HL-60 (cell line): ENCODE results near the gene GRAMD2B.
A peak's percentile ranks its signal among the peaks of the same experiment; 100 is the strongest.

Experiments used
- DNase-seq, 2 experiments: peaks; one replicate each; pipeline ENCODE4 v3.0.0-alpha.2; 2010 to 2020; ENCODE audit warnings: low read depth in 1 of 2, low spot score in 1 of 2
- H3K27ac ChIP-seq: fragments of 250-450 bp; sonication (Bioruptor Pico); replicated peaks from 2 replicates; pipeline ENCODE4 v1.5.1; 2020; ENCODE audit warnings: mild to moderate bottlenecking, moderate library complexity
- H3K27me3 ChIP-seq: fragments of 250-450 bp; sonication (Bioruptor Pico); 2 replicates; pipeline ENCODE4 v1.5.1; 2021; ENCODE audit warnings: mild to moderate bottlenecking, moderate library complexity; ENCODE audit not compliant: insufficient read depth, poor library complexity, severe bottlenecking
- H3K4me3 ChIP-seq: replicated peaks from 2 replicates; pipeline ENCODE4 v1.5.1; 2011; ENCODE audit warnings: mild to moderate bottlenecking, control low read depth, low read length; ENCODE audit not compliant: insufficient read depth
- GABPA ChIP-seq: IDR thresholded peaks from 2 replicates; pipeline ENCODE4 v1.6.1; 2012; ENCODE audit warnings: low read depth
- POLR2AphosphoS5 ChIP-seq: IDR thresholded peaks from 2 replicates; pipeline ENCODE4 v1.6.1; 2012; ENCODE audit warnings: low read depth
- REST ChIP-seq: IDR thresholded peaks from 2 replicates; pipeline ENCODE4 v1.6.1; 2012; ENCODE audit warnings: low read depth; ENCODE audit not compliant: insufficient replicate concordance
- SPI1 ChIP-seq: IDR thresholded peaks from 2 replicates; pipeline ENCODE4 v1.6.1; 2012; ENCODE audit warnings: low read depth, mild to moderate bottlenecking, borderline replicate concordance
- TF ChIP-seq, protein P1 (sequence below): IDR thresholded peaks from one replicate; pipeline ENCODE4 v1.5.1; 2011; ENCODE audit warnings: low read length, control low read depth, inconsistent platforms; ENCODE audit not compliant: insufficient read depth

The GRAMD2B gene

DNA sequence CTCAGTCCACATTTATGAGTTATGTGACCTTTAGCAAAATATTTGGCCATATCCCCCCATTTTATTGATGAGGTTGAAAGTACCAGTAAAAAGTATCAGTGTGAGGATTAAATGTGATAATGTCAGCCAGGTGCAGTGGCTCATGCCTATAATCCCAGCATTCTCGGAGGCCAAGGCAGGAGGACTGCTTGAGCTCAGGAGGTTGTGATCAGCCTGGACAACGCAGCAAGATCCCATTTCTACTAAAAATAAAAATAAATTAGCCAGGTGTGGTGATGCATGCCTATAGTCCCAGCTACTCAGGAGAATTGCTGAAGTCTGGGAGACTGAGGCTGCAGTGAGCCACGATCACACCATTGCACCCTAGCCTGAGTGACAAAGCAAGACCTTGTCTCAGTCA is 71.2 kb downstream of the GRAMD2B start:
- TF ChIP-seq POLR2AphosphoS5: no peak
- TF ChIP-seq GABPA: no peak
- TF ChIP-seq SPI1: no peak
- TF ChIP-seq, protein P1, sequence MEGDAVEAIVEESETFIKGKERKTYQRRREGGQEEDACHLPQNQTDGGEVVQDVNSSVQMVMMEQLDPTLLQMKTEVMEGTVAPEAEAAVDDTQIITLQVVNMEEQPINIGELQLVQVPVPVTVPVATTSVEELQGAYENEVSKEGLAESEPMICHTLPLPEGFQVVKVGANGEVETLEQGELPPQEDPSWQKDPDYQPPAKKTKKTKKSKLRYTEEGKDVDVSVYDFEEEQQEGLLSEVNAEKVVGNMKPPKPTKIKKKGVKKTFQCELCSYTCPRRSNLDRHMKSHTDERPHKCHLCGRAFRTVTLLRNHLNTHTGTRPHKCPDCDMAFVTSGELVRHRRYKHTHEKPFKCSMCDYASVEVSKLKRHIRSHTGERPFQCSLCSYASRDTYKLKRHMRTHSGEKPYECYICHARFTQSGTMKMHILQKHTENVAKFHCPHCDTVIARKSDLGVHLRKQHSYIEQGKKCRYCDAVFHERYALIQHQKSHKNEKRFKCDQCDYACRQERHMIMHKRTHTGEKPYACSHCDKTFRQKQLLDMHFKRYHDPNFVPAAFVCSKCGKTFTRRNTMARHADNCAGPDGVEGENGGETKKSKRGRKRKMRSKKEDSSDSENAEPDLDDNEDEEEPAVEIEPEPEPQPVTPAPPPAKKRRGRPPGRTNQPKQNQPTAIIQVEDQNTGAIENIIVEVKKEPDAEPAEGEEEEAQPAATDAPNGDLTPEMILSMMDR: no peak
- TF ChIP-seq REST: no peak

GRCh38 chr5:126497506-126497905 is 74.3 kb downstream of the GRAMD2B start:
- H3K27me3 ChIP-seq: no peaks in the 10 kb centered on the region
- H3K27ac ChIP-seq: no peak overlapping the region
- H3K4me3 ChIP-seq: no peak overlapping the region
- DNase-seq: no peak
- no peak for TF ChIP-seq GABPA

More for the DNA sequence above, 71.2 kb downstream of the GRAMD2B start:
- no peak overlapping the region for H3K27ac ChIP-seq
- no peaks in the 10 kb centered on the region for H3K27me3 ChIP-seq
- DNase-seq: no peak
- H3K4me3 ChIP-seq: no peak overlapping the region

- TF ChIP-seq POLR2AphosphoS5 (no peak), SPI1 (no peak), REST (no peak), GABPA (no peak)
- TF ChIP-seq, protein P1: no peak
- no peak overlapping the region for H3K4me3 ChIP-seq
- no peak for DNase-seq
- no peak overlapping the region for H3K27ac ChIP-seq
- H3K27me3 ChIP-seq: no peaks in the 10 kb centered on the region
Observed at GRCh38 chr5:126499278-126499677, 76.1 kb downstream of the GRAMD2B start.

DNA sequence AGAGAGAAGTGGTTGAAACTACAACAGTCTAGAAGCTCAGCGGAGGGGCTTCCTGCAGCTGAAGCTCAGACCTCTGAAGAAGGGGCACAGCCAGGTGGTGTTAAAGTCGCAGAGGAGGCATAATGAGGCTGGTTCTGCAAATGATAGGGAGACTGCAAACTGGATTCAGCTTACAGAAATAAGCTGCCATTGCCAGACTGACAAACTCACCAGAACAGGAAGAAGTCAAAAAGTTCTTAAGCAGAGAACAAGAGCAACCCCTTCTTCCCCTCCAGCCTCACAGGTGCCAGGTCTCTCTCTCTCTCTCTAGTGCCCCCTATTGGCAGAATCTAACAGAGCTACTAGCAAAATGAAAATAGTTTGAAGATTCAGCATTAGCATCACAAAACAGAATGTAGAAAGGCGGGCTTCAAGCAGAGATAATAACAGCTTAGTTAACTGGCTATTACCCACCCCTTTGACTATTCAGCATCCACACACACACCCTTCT is 76.7 kb downstream of the GRAMD2B start:
- H3K4me3 ChIP-seq: no peak overlapping the region
- H3K27me3 ChIP-seq: no peaks in the 10 kb centered on the region
- DNase-seq: peak in 1 of 2 experiments; percentile 1
- TF ChIP-seq POLR2AphosphoS5: no peak
- no peak for TF ChIP-seq REST
- no peak overlapping the region for H3K27ac ChIP-seq
